Measurements from ENCODE around the gene MAOA. TPM values are rescaled to one million over a fixed set of nuclear protein-coding genes. Genes with fewer than 3 reads are reported as not detected.
A peak's percentile ranks its signal among the peaks of the same experiment; 100 is the strongest.

The MAOA gene
- total RNA-seq, 4 donors from 2014 or later = 299 to 636 (median 361) TPM

DNA sequence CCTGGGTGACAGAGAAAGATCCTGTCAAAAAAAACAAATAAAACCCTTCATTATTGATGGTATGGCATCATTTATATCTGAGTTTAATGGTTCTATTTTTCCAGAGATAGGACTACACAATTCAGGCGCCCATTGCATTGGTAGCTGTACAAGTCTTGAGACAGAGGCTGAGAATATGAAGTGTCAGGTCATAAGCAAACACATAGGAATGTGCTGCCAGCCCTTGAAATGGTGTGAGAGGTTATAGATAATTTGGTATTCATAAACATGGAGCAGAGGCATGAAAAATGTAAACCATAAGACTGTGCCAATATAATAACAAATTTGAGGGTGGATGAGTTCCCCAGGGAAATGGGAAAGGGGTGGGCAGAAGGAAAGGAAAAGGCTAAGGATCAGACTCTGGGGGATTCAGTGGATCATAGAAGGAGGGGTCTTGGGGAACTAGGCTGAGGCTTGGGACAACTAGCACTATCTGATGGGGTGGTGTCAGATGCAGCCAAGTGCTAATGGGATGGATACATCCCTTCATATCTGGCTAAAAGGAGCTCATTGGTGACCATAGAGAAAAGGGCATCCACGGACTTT lies 50.8 kb downstream of the MAOA start:
- TF ChIP-seq POLR2A (IDR thresholded peaks at IDR 0.05; ENCODE audit: low read depth) (no peak), EP300 (IDR thresholded peaks at IDR 0.05) (no peak), POLR2AphosphoS5 (IDR thresholded peaks at IDR 0.05) (no peak), CTCF (IDR thresholded peaks at IDR 0.05) (no peak)
- Histone ChIP-seq H3K4me3 (no peak overlapping the region), H3K27me3 (no peaks in the 10 kb centered on the region), H3K4me1 (peaks cover 37 to 93% (median 72%) of the 10 kb centered on the region in 4 donors), H3K36me3 (peaks cover 0 to 3% (median 1%) of the 10 kb centered on the region in 4 donors), H3K9me3 (no peaks in the 10 kb centered on the region), H3K27ac (replicated peaks in 1 of 4) (peak overlapping the region; percentile 68 to 79 (median 74))
- intact Hi-C loops (cut with DNase I) = no loop called here
- 54% methylated on average over 2 of the region's 2 CpGs for WGBS
- no peak for DNase-seq (ENCODE audit: extremely low spot score)

DNA sequence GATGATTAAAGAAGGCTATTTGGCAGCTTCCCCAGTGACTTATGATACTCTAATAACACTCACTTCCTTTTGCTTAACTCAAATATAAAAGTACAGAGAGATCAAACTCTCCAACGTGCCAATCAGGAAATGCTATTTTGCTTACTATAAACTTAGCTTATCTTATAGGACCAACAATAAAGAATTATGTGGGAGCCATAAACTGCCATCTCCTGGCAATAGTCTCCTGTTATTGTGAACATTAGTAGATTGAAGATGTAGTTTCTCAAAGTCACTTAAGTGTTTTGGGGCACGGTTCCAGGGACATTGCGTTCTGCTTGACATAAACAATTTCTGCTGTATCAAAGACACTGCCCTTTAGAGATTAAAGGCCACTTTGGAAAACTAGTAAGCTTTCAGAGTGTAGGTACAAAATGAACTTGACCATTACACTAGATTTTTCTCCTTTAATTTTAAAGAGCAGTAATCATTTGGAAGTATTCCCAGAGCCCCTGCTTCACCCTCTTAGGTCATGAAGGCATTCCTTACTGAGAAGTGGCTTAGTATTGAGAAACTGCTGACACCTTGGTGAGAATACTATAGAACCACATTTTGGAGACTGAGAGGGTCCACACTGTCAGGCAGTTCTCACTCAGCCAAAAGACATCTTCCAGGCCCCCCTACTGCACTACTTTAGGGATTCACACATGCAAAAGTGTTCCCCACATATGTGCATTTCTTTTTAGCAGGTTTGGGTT lies 51.9 kb downstream of the MAOA start:
- WGBS = 31% methylated on average over 3 of the region's 3 CpGs
- no peaks in the 10 kb centered on the region for H3K27me3 ChIP-seq
- TF ChIP-seq POLR2AphosphoS5 (IDR thresholded peaks at IDR 0.05) (peak; percentile 22 to 82), EP300 (IDR thresholded peaks at IDR 0.05) (no peak), POLR2A (IDR thresholded peaks at IDR 0.05; ENCODE audit: low read depth) (no peak)
- peaks cover 37 to 82% (median 62%) of the 10 kb centered on the region in 4 donors for H3K4me1 ChIP-seq
- intact Hi-C loops (cut with DNase I) = no loop called here
- DNase-seq (ENCODE audit: extremely low spot score) = peak; percentile 91
- no peak overlapping the region for H3K4me3 ChIP-seq
- H3K27ac ChIP-seq (replicated peaks in 1 of 4) = peak overlapping the region; percentile 68 to 79 (median 74)
- H3K9me3 ChIP-seq = no peaks in the 10 kb centered on the region
- H3K36me3 ChIP-seq = peaks cover 0 to 14% (median 8%) of the 10 kb centered on the region in 4 donors

DNA sequence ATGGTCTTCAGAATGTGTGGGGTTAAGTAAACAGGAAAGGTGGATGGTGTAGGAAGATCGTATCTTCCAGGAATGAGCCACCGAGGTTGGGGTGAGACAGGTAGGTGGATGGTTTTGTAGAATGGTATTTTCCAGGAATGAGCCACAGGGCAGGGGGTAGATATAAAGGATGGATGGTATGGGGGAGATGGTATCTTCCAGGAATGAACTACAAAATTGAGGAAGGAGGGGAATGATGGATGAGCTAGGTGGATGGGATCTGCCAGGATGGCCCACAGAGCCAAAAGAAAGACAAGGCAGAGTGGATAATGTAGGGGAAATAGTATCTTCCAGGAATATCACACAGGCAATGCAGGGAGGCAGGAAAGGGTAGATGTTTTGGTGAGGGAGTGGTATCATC lies 60.0 kb downstream of the MAOA start:
- 88% methylated on average over 2 of the region's 2 CpGs for WGBS
- Histone ChIP-seq H3K4me3 (no peak overlapping the region), H3K27ac (replicated peaks in 1 of 4) (no peak overlapping the region), H3K27me3 (no peaks in the 10 kb centered on the region), H3K36me3 (peaks cover 0 to 31% (median 20%) of the 10 kb centered on the region in 4 donors), H3K9me3 (peaks cover 0 to 11% (median 0%) of the 10 kb centered on the region in 4 donors), H3K4me1 (peaks cover 0 to 3% (median under 1%) of the 10 kb centered on the region in 4 donors)
- DNase-seq (ENCODE audit: extremely low spot score) = no peak
- intact Hi-C loops (cut with DNase I) = no loop called here
- no peak for TF ChIP-seq CTCF (IDR thresholded peaks at IDR 0.05)
- no peak for TF ChIP-seq POLR2A (IDR thresholded peaks at IDR 0.05; ENCODE audit: low read depth)
- TF ChIP-seq EP300 (IDR thresholded peaks at IDR 0.05) = no peak
- no peak for TF ChIP-seq POLR2AphosphoS5 (IDR thresholded peaks at IDR 0.05)

DNA sequence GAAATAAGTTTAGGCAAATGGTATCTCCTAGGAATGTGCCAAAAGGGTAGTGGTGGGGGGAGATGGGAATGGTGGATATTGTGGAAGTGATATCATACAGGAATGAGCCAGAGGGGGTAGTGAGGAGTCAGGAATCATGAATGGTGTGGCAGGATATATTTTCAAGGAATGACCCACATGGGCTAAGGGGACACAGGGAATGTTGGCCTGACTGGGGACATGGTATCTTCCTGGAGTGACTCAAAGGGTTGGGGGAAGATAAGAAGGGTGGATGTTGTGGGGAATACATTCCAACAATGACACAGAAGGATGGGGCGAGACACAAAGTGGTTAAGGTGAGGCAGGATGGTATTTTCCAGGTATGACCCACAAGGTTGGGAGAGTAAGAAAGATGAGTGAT lies 60.6 kb downstream of the MAOA start:
- intact Hi-C loops (cut with DNase I) = no loop called here
- TF ChIP-seq CTCF (IDR thresholded peaks at IDR 0.05) (no peak), EP300 (IDR thresholded peaks at IDR 0.05) (no peak), POLR2A (IDR thresholded peaks at IDR 0.05; ENCODE audit: low read depth) (no peak), POLR2AphosphoS5 (IDR thresholded peaks at IDR 0.05) (no peak)
- WGBS = 81% methylated on average over 1 of the region's 1 CpG
- no peak overlapping the region for H3K27ac ChIP-seq (replicated peaks in 1 of 4)
- no peaks in the 10 kb centered on the region for H3K4me1 ChIP-seq
- peaks cover 0 to 36% (median 20%) of the 10 kb centered on the region in 4 donors for H3K36me3 ChIP-seq
- H3K9me3 ChIP-seq = peaks cover 0 to 15% (median 0%) of the 10 kb centered on the region in 4 donors
- DNase-seq (ENCODE audit: extremely low spot score) = no peak
- H3K4me3 ChIP-seq = no peak overlapping the region
- H3K27me3 ChIP-seq = no peaks in the 10 kb centered on the region

GRCh38 chrX:43717161-43717560 lies 61.1 kb downstream of the MAOA start:
- H3K4me3 ChIP-seq = no peak overlapping the region
- no peak for TF ChIP-seq POLR2A (IDR thresholded peaks at IDR 0.05; ENCODE audit: low read depth)
- TF ChIP-seq POLR2AphosphoS5 (IDR thresholded peaks at IDR 0.05) = no peak
- no peak for TF ChIP-seq CTCF (IDR thresholded peaks at IDR 0.05)
- TF ChIP-seq EP300 (IDR thresholded peaks at IDR 0.05) = no peak
- no peaks in the 10 kb centered on the region for H3K4me1 ChIP-seq
- DNase-seq (ENCODE audit: extremely low spot score) = no peak
- H3K36me3 ChIP-seq = peaks cover 0 to 34% (median 18%) of the 10 kb centered on the region in 4 donors
- no peaks in the 10 kb centered on the region for H3K27me3 ChIP-seq
- intact Hi-C loops (cut with DNase I) = no loop called here
- H3K9me3 ChIP-seq = peaks cover 0 to 20% (median 0%) of the 10 kb centered on the region in 4 donors
- 86% methylated on average over 1 of the region's 1 CpG for WGBS
- H3K27ac ChIP-seq (replicated peaks in 1 of 4) = no peak overlapping the region

Data from esophagus muscularis mucosa (tissue), 4 donors.